Cardiac muscle cell (in vitro differentiated cells and primary cell): Measurements from ENCODE around the gene ING5. TPM values are rescaled to one million over a fixed set of nuclear protein-coding genes. Genes with fewer than 3 reads are reported as not detected.
A peak's percentile ranks its signal among the peaks of the same experiment; 100 is the strongest.

Experiments used
- DNase-seq, 2 donors: peaks; one replicate each; pipeline versions ENCODE4 v3.0.0 to v3.0.0-alpha.2; 2010 to 2017; ENCODE audit warnings: low read depth in 1 of 2, low spot score in 1 of 2
- H3K27ac ChIP-seq: fragments of 200-600 bp; sonication (generic); 2 replicates; pipeline ENCODE4 v1.5.1; 2016
- H3K27me3 ChIP-seq: fragments of 200-600 bp; sonication (generic); 2 replicates; pipeline ENCODE4 v1.6.0; 2016; ENCODE audit warnings: control low read depth
- H3K36me3 ChIP-seq: fragments of 200-600 bp; sonication (generic); 2 replicates; pipeline ENCODE4 v1.5.1; 2016; ENCODE audit warnings: control low read depth
- H3K4me1 ChIP-seq: fragments of 200-600 bp; sonication (generic); 2 replicates; pipeline ENCODE4 v1.8.1; 2017; ENCODE audit warnings: low read depth, mild to moderate bottlenecking, mixed run types
- H3K4me3 ChIP-seq: fragments of 200-600 bp; sonication (generic); 2 replicates; pipeline ENCODE4 v1.5.1; 2016; ENCODE audit warnings: mild to moderate bottlenecking
- H3K9me3 ChIP-seq: fragments of 200-600 bp; sonication (generic); 2 replicates; pipeline ENCODE4 v1.5.1; 2017; ENCODE audit warnings: low read depth, mild to moderate bottlenecking, control low read depth
- CTCF ChIP-seq: IDR thresholded peaks from 2 replicates; pipeline ENCODE4 v1.5.1; 2012; ENCODE audit warnings: low read depth, mild to moderate bottlenecking, low read length
- polyA plus RNA-seq: library from polyadenylated mRNA; unstranded; fragments of >200 nt; fragmentation: Nextera tagmentation; extraction: Ambion mirVana; gene quantifications from 2 replicates; pipeline ENCODE4 v1.2.1, GENCODE V29; 2016
- total RNA-seq: library from RNA; depleted of rRNA; stranded (reverse); fragments of >200 nt; gene quantifications from 2 replicates; pipeline ENCODE4 v1.2.3, GENCODE V29; 2016

The ING5 gene
- total and polyA plus RNA-seq, 2 experiments from 2014 or later = 16.3 to 53.6 TPM

- Histone ChIP-seq H3K4me1 (no peaks in the 10 kb centered on the region), H3K9me3 (no peaks in the 10 kb centered on the region), H3K4me3 (no peak overlapping the region), H3K36me3 (no peaks in the 10 kb centered on the region), H3K27me3 (no peaks in the 10 kb centered on the region), H3K27ac (no peak overlapping the region)
- no peak for DNase-seq
- TF ChIP-seq CTCF = no peak
Observed at GRCh38 chr2:241736111-241736510, 34.3 kb downstream of the ING5 start.

GRCh38 chr2:241738040-241738686, 36.3 kb downstream of the ING5 start:
- H3K9me3 ChIP-seq = no peaks in the 10 kb centered on the region
- H3K36me3 ChIP-seq = no peaks in the 10 kb centered on the region
- TF ChIP-seq CTCF = no peak
- no peak overlapping the region for H3K4me3 ChIP-seq
- no peaks in the 10 kb centered on the region for H3K4me1 ChIP-seq
- H3K27me3 ChIP-seq = no peaks in the 10 kb centered on the region
- no peak for DNase-seq
- no peak overlapping the region for H3K27ac ChIP-seq

- no peak overlapping the region for H3K4me3 ChIP-seq
- DNase-seq = no peak
- H3K27ac ChIP-seq = no peak overlapping the region
- no peaks in the 10 kb centered on the region for H3K9me3 ChIP-seq
- H3K36me3 ChIP-seq = no peaks in the 10 kb centered on the region
- no peak for TF ChIP-seq CTCF
- no peaks in the 10 kb centered on the region for H3K27me3 ChIP-seq
- no peaks in the 10 kb centered on the region for H3K4me1 ChIP-seq
Observed at GRCh38 chr2:241739177-241739576, 37.3 kb downstream of the ING5 start.

GRCh38 chr2:241739651-241740050, 37.8 kb downstream of the ING5 start:
- Histone ChIP-seq H3K4me1 (no peaks in the 10 kb centered on the region), H3K36me3 (no peaks in the 10 kb centered on the region), H3K27ac (no peak overlapping the region), H3K9me3 (no peaks in the 10 kb centered on the region), H3K27me3 (no peaks in the 10 kb centered on the region), H3K4me3 (no peak overlapping the region)
- DNase-seq = peak in 1 of 2 donors; percentile 33
- no peak for TF ChIP-seq CTCF

- H3K27me3 ChIP-seq = no peaks in the 10 kb centered on the region
- no peak for DNase-seq
- TF ChIP-seq CTCF = no peak
- peaks cover 2% of the 10 kb centered on the region for H3K36me3 ChIP-seq
- H3K9me3 ChIP-seq = no peaks in the 10 kb centered on the region
- no peaks in the 10 kb centered on the region for H3K4me1 ChIP-seq
- H3K4me3 ChIP-seq = no peak overlapping the region
- no peak overlapping the region for H3K27ac ChIP-seq
Observed at GRCh38 chr2:241741016-241741415, 39.2 kb downstream of the ING5 start.
